GM18868 (cell line): ENCODE measurements around the gene PCDHA1.
"Not testable (repeated sequence)": the region's sequence is repeated elsewhere in the genome, so short reads cannot be mapped to it uniquely, and the experiment has no call there.

ENCODE experiments used
- ATAC-seq: cut with Tn5 transposase; IDR thresholded peaks from one replicate; pipeline ENCODE4 v1.9.1; 2021; ENCODE audit warnings: mild to moderate bottlenecking, moderate library complexity; ENCODE audit not compliant: unreplicated experiment

Gene PCDHA1

GRCh38 chr5:140849831-140850634 lies 64.1 kb downstream of the PCDHA1 start:
- ATAC-seq, result not testable (repeated sequence)

- ATAC-seq, result no peak
Observed at GRCh38 chr5:140855772-140856674, 70.1 kb downstream of the PCDHA1 start, which contains the start of gene PCDHA10. TSS of gene PCDHA10 (plus strand) at chr5:140855897. CDS start at chr5:140856049, 152 bp downstream.

GRCh38 chr5:140857177-140857986 lies 71.4 kb downstream of the PCDHA1 start:
- ATAC-seq, result no peak

- no peak for ATAC-seq
Observed at GRCh38 chr5:140857987-140858240, 72.0 kb downstream of the PCDHA1 start.

GRCh38 chr5:140862441-140863295 lies 76.7 kb downstream of the PCDHA1 start:
- no peak for ATAC-seq

- ATAC-seq, result no peak
Observed at GRCh38 chr5:140868721-140869554, 83.0 kb downstream of the PCDHA1 start, which contains the start of gene PCDHA11. TSS of gene PCDHA11 (plus strand) at chr5:140868957. CDS start at chr5:140869104, 147 bp downstream.

- ATAC-seq, result no peak
Observed at GRCh38 chr5:140869555-140869886, 83.6 kb downstream of the PCDHA1 start.

- no peak for ATAC-seq
Observed at GRCh38 chr5:140870221-140871201, 84.6 kb downstream of the PCDHA1 start.

GRCh38 chr5:140875085-140876065 lies 89.4 kb downstream of the PCDHA1 start, which contains the start of gene PCDHA12:
TSS of gene PCDHA12 (plus strand) at chr5:140875308. CDS start at chr5:140875473, 165 bp downstream.
- ATAC-seq, result no peak

- ATAC-seq, result not testable (repeated sequence)
Observed at GRCh38 chr5:140876541-140877261, 90.8 kb downstream of the PCDHA1 start.

GRCh38 chr5:140877262-140877581 lies 91.3 kb downstream of the PCDHA1 start:
- no peak for ATAC-seq

- no peak for ATAC-seq
Observed at GRCh38 chr5:140881889-140882590, 96.1 kb downstream of the PCDHA1 start, which contains the start of gene PCDHA13. TSS of gene PCDHA13 (plus strand) at chr5:140882124. CDS start at chr5:140882269, 145 bp downstream.

- no peak for ATAC-seq
Observed at GRCh38 chr5:140882591-140882899, 96.6 kb downstream of the PCDHA1 start.

GRCh38 chr5:140883373-140883772 lies 97.4 kb downstream of the PCDHA1 start:
- ATAC-seq, result no peak

- ATAC-seq, result no peak
Observed at GRCh38 chr5:140883927-140884697, 98.2 kb downstream of the PCDHA1 start.
